Inferior parietal cortex (tissue), 1 donor: ENCODE results near the gene NOS1AP.
"Not testable (repeated sequence)": the region's sequence is repeated elsewhere in the genome, so short reads cannot be mapped to it uniquely, and the experiment has no call there.

ENCODE experiments used
- DNase-seq: peaks from one replicate; pipeline ENCODE4 v3.0.0-alpha.2; 2016; ENCODE audit errors: extremely low spot score

The NOS1AP gene

GRCh38 chr1:162069334-162070093 lies at the start of gene NOS1AP:
Gene NOS1AP, plus strand, starts transcription at chr1:162069691. Its CDS starts 487 bp downstream, at chr1:162070178.
- DNase-seq, result peak; percentile 65

GRCh38 chr1:162020150-162020549 lies 49.3 kb upstream of the NOS1AP start:
- DNase-seq, result no peak

- DNase-seq, result no peak
Measured at GRCh38 chr1:162021124-162021523, 48.4 kb upstream of the NOS1AP start.

GRCh38 chr1:162022626-162023025 lies 46.9 kb upstream of the NOS1AP start:
- no peak for DNase-seq

- no peak for DNase-seq
Measured at GRCh38 chr1:162023181-162023546, 46.3 kb upstream of the NOS1AP start.

GRCh38 chr1:162023547-162024501 lies 45.7 kb upstream of the NOS1AP start, which contains the start of gene OLFML2B:
Gene OLFML2B, minus strand, starts transcription at chr1:162023869. Its CDS starts 439 bp downstream, at chr1:162023430.
- peak; percentile 38 for DNase-seq

- DNase-seq, result no peak
Measured at GRCh38 chr1:162025541-162025940, 44.0 kb upstream of the NOS1AP start.

GRCh38 chr1:162026881-162027280 lies 42.6 kb upstream of the NOS1AP start:
- no peak for DNase-seq

GRCh38 chr1:162028726-162029125 lies 40.8 kb upstream of the NOS1AP start:
- DNase-seq, result no peak

GRCh38 chr1:162029157-162029556 lies 40.3 kb upstream of the NOS1AP start:
- DNase-seq, result no peak

GRCh38 chr1:162030759-162031280 lies 38.7 kb upstream of the NOS1AP start:
- no peak for DNase-seq

- DNase-seq, result no peak
Measured at GRCh38 chr1:162033428-162033827, 36.1 kb upstream of the NOS1AP start.

- DNase-seq, result no peak
Measured at GRCh38 chr1:162035241-162035640, 34.2 kb upstream of the NOS1AP start.

GRCh38 chr1:162036163-162036562 lies 33.3 kb upstream of the NOS1AP start:
- DNase-seq, result no peak

- no peak for DNase-seq
Measured at GRCh38 chr1:162038624-162039023, 30.9 kb upstream of the NOS1AP start.

GRCh38 chr1:162040001-162040400 lies 29.5 kb upstream of the NOS1AP start:
- no peak for DNase-seq

- DNase-seq, result no peak
Measured at GRCh38 chr1:162040657-162041056, 28.8 kb upstream of the NOS1AP start.

- no peak for DNase-seq
Measured at GRCh38 chr1:162042361-162042760, 27.1 kb upstream of the NOS1AP start.

- no peak for DNase-seq
Measured at GRCh38 chr1:162046921-162047320, 22.6 kb upstream of the NOS1AP start.

- DNase-seq, result not testable (repeated sequence)
Measured at GRCh38 chr1:162053949-162054348, 15.5 kb upstream of the NOS1AP start.

GRCh38 chr1:162055062-162055461 lies 14.4 kb upstream of the NOS1AP start:
- no peak for DNase-seq

- DNase-seq, result peak; percentile 87
Measured at GRCh38 chr1:162056043-162056442, 13.4 kb upstream of the NOS1AP start.
